SK-N-SH treated with all-trans-retinoic acid at 6 μM for 48 hours (cell line): ENCODE measurements around the gene ASPDH.

Experiments
- ATAC-seq: fragments of 200-7000 bp; cut with Tn5 transposase; 3 replicates; pipeline ENCODE4 v1.9.1; 2020; ENCODE audit warnings: mild to moderate bottlenecking, moderate library complexity
- ARNTL ChIP-seq: fragments of 450-650 bp; formaldehyde crosslinking; IDR thresholded peaks from 2 replicates; pipeline ENCODE4 v1.5.0; 2020; ENCODE audit warnings: low read depth, mild to moderate bottlenecking, moderate library complexity, borderline replicate concordance
- BACH2 ChIP-seq: fragments of 250-450 bp; sonication (Bioruptor Pico); IDR thresholded peaks from 2 replicates; pipeline ENCODE4 v1.9.0; 2021; ENCODE audit warnings: mild to moderate bottlenecking, borderline replicate concordance
- CSDC2 ChIP-seq: fragments of 250-450 bp; sonication (Bioruptor Pico); IDR thresholded peaks from 2 replicates; pipeline ENCODE4 v1.5.0; 2020; ENCODE audit warnings: mild to moderate bottlenecking, moderate library complexity
- ESRRG ChIP-seq: fragments of 250-450 bp; sonication (Bioruptor Pico); IDR thresholded peaks from 2 replicates; pipeline ENCODE4 v1.6.1; 2021; ENCODE audit warnings: mild to moderate bottlenecking
- GLIS3 ChIP-seq: fragments of 250-450 bp; sonication (Bioruptor Pico); IDR thresholded peaks from 2 replicates; pipeline ENCODE4 v1.5.0; 2020; ENCODE audit warnings: mild to moderate bottlenecking, moderate library complexity
- ISL1 ChIP-seq: fragments of 250-450 bp; sonication (Bioruptor Pico); IDR thresholded peaks from 2 replicates; pipeline ENCODE4 v2.1.2; 2022; ENCODE audit warnings: mild to moderate bottlenecking, moderate library complexity
- OSR1 ChIP-seq: fragments of 250-450 bp; sonication (Bioruptor Pico); IDR thresholded peaks from 2 replicates; pipeline ENCODE4 v1.8.0; 2022; ENCODE audit warnings: moderate library complexity, mild to moderate bottlenecking, inconsistent platforms
- PPARA ChIP-seq: fragments of 250-450 bp; sonication (Bioruptor Pico); IDR thresholded peaks from 2 replicates; pipeline ENCODE4 v1.5.0; 2020; ENCODE audit warnings: mild to moderate bottlenecking, borderline replicate concordance
- RARB ChIP-seq: fragments of 250-450 bp; sonication (Bioruptor Pico); IDR thresholded peaks from 2 replicates; pipeline ENCODE4 v1.8.0; 2021; ENCODE audit warnings: mild to moderate bottlenecking, moderate library complexity
- TCF4 ChIP-seq: fragments of 250-450 bp; sonication (Bioruptor Pico); IDR thresholded peaks from 2 replicates; pipeline ENCODE4 v1.8.0; 2021; ENCODE audit warnings: mild to moderate bottlenecking, moderate library complexity, borderline replicate concordance
- TOX ChIP-seq: fragments of 250-450 bp; sonication (Bioruptor Pico); IDR thresholded peaks from 2 replicates; pipeline ENCODE4 v1.8.0; 2021; ENCODE audit warnings: mild to moderate bottlenecking, moderate library complexity, borderline replicate concordance
- ZC3H10 ChIP-seq: fragments of 250-450 bp; sonication (Bioruptor Pico); IDR thresholded peaks from 2 replicates; pipeline ENCODE4 v1.5.1; 2021; ENCODE audit warnings: mild to moderate bottlenecking, moderate library complexity
- ZFP3 ChIP-seq: fragments of 250-450 bp; sonication (Bioruptor Pico); IDR thresholded peaks from 2 replicates; pipeline ENCODE4 v1.5.0; 2020; ENCODE audit warnings: mild to moderate bottlenecking, moderate library complexity
- ZFP30 ChIP-seq: fragments of 450-650 bp; formaldehyde crosslinking; IDR thresholded peaks from 2 replicates; pipeline ENCODE4 v1.5.0; 2022; ENCODE audit warnings: mild to moderate bottlenecking, moderate library complexity
- ZNF565 ChIP-seq: fragments of 450-650 bp; formaldehyde crosslinking; conservative IDR thresholded peaks from 2 replicates; pipeline ENCODE4 v1.5.0; 2020; ENCODE audit warnings: low read depth, mild to moderate bottlenecking, moderate library complexity
- ZNF70 ChIP-seq: fragments of 450-650 bp; formaldehyde crosslinking; IDR thresholded peaks from 2 replicates; pipeline ENCODE4 v1.5.0; 2020; ENCODE audit warnings: mild to moderate bottlenecking, moderate library complexity
- ZNF8 ChIP-seq: fragments of 450-650 bp; formaldehyde crosslinking; IDR thresholded peaks from 2 replicates; pipeline ENCODE4 v1.5.0; 2020; ENCODE audit warnings: mild to moderate bottlenecking, moderate library complexity
- TF ChIP-seq, protein P1 (sequence below): fragments of 250-450 bp; sonication (Bioruptor Pico); IDR thresholded peaks from 2 replicates; pipeline ENCODE4 v1.8.0; 2021; ENCODE audit warnings: low read depth, mild to moderate bottlenecking, moderate library complexity, borderline replicate concordance
- TF ChIP-seq, protein P2 (sequence below): fragments of 250-450 bp; sonication (Bioruptor Pico); IDR thresholded peaks from 2 replicates; pipeline ENCODE4 v1.5.1; 2020; ENCODE audit warnings: low read depth, mild to moderate bottlenecking, moderate library complexity
- TF ChIP-seq, protein P3 (sequence below): fragments of 250-450 bp; sonication (Bioruptor Pico); IDR thresholded peaks from 2 replicates; pipeline ENCODE4 v1.8.0; 2020; ENCODE audit warnings: mild to moderate bottlenecking, moderate library complexity, borderline replicate concordance
- TF ChIP-seq, protein P4 (sequence below): fragments of 250-450 bp; sonication (Bioruptor Pico); IDR thresholded peaks from 2 replicates; pipeline ENCODE4 v1.5.0; 2020; ENCODE audit warnings: mild to moderate bottlenecking, moderate library complexity
- TF ChIP-seq, protein P5 (sequence below): fragments of 250-450 bp; sonication (Bioruptor Pico); IDR thresholded peaks from 2 replicates; pipeline ENCODE4 v1.5.1; 2021; ENCODE audit warnings: mild to moderate bottlenecking, moderate library complexity

ASPDH gene

DNA sequence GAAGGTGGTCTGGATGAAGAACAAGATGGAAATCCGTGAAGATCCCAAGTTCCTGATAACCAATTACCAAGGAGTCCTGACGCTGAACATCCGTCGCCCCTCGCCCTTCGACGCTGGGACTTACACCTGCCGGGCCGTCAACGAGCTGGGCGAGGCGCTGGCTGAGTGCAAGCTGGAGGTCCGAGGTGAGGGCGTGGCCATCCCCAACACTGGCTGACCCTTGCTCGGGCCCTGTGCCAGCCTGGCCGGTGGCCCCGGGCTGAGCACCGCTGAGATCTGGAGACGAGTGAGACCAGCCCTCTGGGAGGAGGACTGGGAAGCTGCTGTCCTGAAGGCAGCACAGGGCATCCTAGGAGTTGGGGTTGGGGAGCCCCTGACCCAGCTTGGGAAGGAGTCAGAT lies 49.4 kb downstream of the ASPDH start:
- TF ChIP-seq ZNF8 (CRISPR knock-in tag) (no peak), ESRRG (CRISPR knock-in tag) (no peak), GLIS3 (no peak), PPARA (CRISPR knock-in tag) (no peak), ISL1 (CRISPR knock-in tag) (no peak), OSR1 (CRISPR knock-in tag) (no peak), RARB (CRISPR knock-in tag) (no peak), ZC3H10 (CRISPR knock-in tag) (no peak), ZNF70 (no peak), TCF4 (CRISPR knock-in tag) (no peak), ZFP30 (no peak), ZFP3 (CRISPR knock-in tag) (no peak)
- TF ChIP-seq, protein P1, sequence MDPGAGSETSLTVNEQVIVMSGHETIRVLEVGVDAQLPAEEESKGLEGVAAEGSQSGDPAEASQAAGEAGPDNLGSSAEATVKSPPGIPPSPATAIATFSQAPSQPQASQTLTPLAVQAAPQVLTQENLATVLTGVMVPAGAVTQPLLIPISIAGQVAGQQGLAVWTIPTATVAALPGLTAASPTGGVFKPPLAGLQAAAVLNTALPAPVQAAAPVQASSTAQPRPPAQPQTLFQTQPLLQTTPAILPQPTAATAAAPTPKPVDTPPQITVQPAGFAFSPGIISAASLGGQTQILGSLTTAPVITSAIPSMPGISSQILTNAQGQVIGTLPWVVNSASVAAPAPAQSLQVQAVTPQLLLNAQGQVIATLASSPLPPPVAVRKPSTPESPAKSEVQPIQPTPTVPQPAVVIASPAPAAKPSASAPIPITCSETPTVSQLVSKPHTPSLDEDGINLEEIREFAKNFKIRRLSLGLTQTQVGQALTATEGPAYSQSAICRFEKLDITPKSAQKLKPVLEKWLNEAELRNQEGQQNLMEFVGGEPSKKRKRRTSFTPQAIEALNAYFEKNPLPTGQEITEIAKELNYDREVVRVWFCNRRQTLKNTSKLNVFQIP (CRISPR knock-in tag), result no peak
- TF ChIP-seq, protein P2, sequence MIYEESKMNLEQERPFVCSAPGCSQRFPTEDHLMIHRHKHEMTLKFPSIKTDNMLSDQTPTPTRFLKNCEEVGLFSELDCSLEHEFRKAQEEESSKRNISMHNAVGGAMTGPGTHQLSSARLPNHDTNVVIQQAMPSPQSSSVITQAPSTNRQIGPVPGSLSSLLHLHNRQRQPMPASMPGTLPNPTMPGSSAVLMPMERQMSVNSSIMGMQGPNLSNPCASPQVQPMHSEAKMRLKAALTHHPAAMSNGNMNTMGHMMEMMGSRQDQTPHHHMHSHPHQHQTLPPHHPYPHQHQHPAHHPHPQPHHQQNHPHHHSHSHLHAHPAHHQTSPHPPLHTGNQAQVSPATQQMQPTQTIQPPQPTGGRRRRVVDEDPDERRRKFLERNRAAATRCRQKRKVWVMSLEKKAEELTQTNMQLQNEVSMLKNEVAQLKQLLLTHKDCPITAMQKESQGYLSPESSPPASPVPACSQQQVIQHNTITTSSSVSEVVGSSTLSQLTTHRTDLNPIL, result no peak
- TF ChIP-seq, protein P3, sequence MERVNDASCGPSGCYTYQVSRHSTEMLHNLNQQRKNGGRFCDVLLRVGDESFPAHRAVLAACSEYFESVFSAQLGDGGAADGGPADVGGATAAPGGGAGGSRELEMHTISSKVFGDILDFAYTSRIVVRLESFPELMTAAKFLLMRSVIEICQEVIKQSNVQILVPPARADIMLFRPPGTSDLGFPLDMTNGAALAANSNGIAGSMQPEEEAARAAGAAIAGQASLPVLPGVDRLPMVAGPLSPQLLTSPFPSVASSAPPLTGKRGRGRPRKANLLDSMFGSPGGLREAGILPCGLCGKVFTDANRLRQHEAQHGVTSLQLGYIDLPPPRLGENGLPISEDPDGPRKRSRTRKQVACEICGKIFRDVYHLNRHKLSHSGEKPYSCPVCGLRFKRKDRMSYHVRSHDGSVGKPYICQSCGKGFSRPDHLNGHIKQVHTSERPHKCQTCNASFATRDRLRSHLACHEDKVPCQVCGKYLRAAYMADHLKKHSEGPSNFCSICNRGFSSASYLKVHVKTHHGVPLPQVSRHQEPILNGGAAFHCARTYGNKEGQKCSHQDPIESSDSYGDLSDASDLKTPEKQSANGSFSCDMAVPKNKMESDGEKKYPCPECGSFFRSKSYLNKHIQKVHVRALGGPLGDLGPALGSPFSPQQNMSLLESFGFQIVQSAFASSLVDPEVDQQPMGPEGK (CRISPR knock-in tag), result no peak
- TF ChIP-seq, protein P4, sequence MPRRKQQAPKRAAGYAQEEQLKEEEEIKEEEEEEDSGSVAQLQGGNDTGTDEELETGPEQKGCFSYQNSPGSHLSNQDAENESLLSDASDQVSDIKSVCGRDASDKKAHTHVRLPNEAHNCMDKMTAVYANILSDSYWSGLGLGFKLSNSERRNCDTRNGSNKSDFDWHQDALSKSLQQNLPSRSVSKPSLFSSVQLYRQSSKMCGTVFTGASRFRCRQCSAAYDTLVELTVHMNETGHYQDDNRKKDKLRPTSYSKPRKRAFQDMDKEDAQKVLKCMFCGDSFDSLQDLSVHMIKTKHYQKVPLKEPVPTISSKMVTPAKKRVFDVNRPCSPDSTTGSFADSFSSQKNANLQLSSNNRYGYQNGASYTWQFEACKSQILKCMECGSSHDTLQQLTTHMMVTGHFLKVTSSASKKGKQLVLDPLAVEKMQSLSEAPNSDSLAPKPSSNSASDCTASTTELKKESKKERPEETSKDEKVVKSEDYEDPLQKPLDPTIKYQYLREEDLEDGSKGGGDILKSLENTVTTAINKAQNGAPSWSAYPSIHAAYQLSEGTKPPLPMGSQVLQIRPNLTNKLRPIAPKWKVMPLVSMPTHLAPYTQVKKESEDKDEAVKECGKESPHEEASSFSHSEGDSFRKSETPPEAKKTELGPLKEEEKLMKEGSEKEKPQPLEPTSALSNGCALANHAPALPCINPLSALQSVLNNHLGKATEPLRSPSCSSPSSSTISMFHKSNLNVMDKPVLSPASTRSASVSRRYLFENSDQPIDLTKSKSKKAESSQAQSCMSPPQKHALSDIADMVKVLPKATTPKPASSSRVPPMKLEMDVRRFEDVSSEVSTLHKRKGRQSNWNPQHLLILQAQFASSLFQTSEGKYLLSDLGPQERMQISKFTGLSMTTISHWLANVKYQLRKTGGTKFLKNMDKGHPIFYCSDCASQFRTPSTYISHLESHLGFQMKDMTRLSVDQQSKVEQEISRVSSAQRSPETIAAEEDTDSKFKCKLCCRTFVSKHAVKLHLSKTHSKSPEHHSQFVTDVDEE (CRISPR knock-in tag), result no peak
- TF ChIP-seq, protein P5, sequence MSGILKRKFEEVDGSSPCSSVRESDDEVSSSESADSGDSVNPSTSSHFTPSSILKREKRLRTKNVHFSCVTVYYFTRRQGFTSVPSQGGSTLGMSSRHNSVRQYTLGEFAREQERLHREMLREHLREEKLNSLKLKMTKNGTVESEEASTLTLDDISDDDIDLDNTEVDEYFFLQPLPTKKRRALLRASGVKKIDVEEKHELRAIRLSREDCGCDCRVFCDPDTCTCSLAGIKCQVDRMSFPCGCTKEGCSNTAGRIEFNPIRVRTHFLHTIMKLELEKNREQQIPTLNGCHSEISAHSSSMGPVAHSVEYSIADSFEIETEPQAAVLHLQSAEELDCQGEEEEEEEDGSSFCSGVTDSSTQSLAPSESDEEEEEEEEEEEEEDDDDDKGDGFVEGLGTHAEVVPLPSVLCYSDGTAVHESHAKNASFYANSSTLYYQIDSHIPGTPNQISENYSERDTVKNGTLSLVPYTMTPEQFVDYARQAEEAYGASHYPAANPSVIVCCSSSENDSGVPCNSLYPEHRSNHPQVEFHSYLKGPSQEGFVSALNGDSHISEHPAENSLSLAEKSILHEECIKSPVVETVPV (CRISPR knock-in tag), result no peak
- ATAC-seq, result no peak

DNA sequence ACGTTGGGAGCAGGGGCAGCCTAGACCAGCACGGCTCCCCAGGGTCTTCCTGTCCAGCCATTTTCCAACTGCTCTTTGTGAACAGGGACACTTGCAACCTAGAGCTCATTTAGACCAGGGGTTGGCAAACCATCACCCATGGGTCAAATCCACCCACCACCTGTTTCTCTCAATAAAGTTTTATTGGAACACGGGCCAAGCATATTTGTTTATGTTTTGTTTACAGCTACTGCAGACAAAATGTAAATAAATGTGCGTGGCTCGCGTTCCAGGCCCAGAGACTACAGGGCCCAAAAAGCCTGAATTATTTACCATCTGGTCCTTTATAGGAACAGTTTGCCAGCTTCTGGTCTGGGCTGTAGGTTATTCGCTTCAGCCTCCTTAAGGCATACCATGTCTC lies 50.7 kb downstream of the ASPDH start:
- no peak for ATAC-seq
- TF ChIP-seq ESRRG (CRISPR knock-in tag) (no peak), ISL1 (CRISPR knock-in tag) (no peak), TOX (CRISPR knock-in tag) (no peak), ZNF565 (CRISPR knock-in tag) (no peak), ZFP30 (no peak), CSDC2 (CRISPR knock-in tag) (no peak), BACH2 (no peak), OSR1 (CRISPR knock-in tag) (no peak), ZC3H10 (CRISPR knock-in tag) (no peak), ZFP3 (CRISPR knock-in tag) (no peak), ARNTL (CRISPR knock-in tag) (no peak), PPARA (CRISPR knock-in tag) (no peak), ZNF70 (no peak)
- TF ChIP-seq, protein P2, result no peak
- TF ChIP-seq, protein P4 (CRISPR knock-in tag), result no peak
- TF ChIP-seq, protein P3 (CRISPR knock-in tag), result no peak
- TF ChIP-seq, protein P1 (CRISPR knock-in tag), result no peak
